Activated CD4-positive, alpha-beta T cell treated with anti-CD3 and anti-CD28 coated beads, Interleukin-2, amount 50 U/mL, for 48 hours (primary cell): ENCODE measurements around the gene FANCD2.
"Not testable (repeated sequence)": the region's sequence is repeated elsewhere in the genome, so short reads cannot be mapped to it uniquely, and the experiment has no call there.

Experiments
- DNase-seq, 2 experiments: peaks; one replicate each; pipeline ENCODE4 v3.0.0-alpha.2; 2020

The FANCD2 gene

DNA sequence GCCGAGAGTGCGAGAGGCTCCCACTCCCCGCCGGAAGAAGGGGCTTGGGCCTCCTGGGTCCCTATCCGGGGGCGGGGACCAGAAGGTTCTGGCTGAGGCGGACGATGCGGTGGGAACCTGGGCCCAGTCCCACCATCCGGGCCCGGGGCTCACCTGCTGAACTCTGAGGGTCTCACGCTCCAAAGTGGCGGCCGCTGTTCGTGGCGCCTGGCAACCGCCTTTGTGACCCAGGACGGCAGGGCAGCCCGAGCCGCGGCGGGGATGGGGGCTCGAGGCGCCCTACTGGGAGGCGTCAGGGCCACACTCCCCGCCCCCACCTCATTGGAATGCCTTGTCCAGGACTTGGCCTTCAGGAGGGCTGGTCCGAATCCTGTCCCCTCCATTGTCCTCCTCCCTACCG is 81.9 kb downstream of the FANCD2 start, which contains the start of gene FANCD2OS:
Gene FANCD2OS (minus strand): TSS at position 165 of the 400 bp plus-strand sequence. CDS start 3,481 bp downstream, outside the sequence.
- no peak for DNase-seq

DNA sequence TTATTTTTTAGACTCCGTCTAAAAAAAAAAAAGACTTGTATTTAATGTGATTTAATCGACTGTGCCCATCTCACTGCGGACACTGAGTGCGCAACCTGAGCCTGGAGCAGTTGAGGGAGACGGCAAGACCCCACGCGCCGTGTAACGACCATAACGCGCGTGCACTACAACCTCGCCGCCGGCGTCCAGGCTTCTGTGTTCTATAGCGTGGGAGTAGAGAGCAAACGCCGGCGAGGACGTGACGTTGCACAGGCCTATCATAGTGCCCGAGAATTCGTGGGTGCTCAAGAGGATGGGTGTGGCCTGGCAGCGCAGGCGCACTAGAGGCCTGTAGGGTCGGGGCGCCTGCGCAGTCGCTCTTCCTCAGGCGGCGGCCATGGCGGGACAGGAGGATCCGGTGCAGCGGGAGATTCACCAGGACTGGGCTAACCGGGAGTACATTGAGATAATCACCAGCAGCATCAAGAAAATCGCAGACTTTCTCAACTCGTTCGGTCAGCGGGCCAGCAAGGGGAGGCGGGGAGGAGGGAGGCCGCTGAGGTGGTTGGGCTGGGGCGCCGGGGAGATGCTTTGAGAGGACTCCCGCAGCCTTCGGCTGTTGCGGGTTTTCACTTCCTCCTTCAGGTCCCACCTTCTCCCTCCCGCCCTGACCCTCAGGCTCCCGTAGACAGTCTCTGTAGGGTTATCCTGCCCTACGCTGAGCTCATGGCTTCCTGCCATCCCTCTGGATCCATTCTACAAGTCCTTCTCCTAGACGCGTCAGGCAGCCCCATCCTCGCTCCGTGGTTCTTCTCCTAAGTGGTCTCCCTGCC is 89.3 kb downstream of the FANCD2 start, which contains the start of gene BRK1:
Gene BRK1 (plus strand): TSS at position 350 of the 812 bp plus-strand sequence. CDS start 27 bp downstream, at position 377.
- DNase-seq, result peak; percentile 93 to 94

DNA sequence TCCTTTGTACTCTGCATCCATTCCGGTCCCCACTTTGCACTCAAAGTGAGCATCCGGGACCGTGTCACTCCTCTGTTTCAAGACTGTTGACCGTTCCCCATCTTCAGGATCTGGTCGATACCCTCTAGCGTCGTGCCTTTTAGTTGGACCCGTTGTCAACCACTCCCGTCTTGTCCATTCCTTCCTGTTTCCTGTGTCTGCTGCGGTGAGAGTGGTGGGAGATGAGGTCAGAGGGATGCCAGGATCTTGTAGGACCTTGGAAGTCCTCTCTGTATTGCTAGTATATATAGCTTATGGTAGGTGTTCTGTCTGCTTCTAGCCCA is 89.9 kb downstream of the FANCD2 start:
- no peak for DNase-seq

- DNase-seq, result no peak
These were observed 90.7 kb downstream of the FANCD2 start for GRCh38 chr3:10116928-10117327.

DNA sequence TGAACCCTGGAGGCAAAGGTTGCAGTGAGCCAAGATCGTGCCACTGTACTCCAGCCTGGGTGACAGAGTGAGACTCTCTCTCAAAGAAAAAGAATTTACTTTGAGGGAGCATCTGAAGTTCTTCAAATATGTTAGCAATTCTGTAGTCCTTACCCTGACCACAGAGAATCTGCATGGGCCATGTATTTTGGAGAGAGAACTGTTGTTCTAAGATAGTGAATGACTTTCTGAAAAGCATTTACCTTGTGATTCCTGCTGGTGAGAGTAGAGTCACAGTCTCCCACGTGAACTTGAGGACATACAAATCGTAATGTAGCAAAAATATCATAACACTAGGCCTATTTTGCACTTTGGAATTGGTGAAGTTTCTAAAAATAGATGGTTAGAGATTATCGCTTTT is 93.1 kb downstream of the FANCD2 start:
- no peak for DNase-seq

- DNase-seq, result no peak
These were observed 94.8 kb downstream of the FANCD2 start for GRCh38 chr3:10121064-10121463.

- no peak for DNase-seq
These were observed 96.5 kb downstream of the FANCD2 start for GRCh38 chr3:10122724-10123123.

DNA sequence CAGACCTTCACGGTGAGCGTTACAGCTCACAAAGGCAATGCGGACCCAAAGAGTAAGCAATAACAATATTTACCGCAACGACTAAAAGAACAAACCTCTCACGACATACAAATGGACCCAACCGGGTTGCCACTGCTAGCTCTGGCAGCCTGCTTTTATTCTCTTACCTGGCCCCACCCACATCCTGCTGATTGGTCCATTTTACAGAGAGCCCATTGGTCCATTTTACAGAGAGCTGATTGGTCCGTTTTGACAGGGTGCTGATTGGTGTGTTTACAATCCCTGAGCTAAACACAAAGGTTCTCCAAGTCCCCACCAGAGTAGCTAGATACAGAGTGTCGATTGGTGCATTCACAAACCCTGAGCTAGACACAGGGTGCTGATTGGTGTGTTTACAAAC is 109.6 kb downstream of the FANCD2 start:
- not testable (repeated sequence) for DNase-seq

DNA sequence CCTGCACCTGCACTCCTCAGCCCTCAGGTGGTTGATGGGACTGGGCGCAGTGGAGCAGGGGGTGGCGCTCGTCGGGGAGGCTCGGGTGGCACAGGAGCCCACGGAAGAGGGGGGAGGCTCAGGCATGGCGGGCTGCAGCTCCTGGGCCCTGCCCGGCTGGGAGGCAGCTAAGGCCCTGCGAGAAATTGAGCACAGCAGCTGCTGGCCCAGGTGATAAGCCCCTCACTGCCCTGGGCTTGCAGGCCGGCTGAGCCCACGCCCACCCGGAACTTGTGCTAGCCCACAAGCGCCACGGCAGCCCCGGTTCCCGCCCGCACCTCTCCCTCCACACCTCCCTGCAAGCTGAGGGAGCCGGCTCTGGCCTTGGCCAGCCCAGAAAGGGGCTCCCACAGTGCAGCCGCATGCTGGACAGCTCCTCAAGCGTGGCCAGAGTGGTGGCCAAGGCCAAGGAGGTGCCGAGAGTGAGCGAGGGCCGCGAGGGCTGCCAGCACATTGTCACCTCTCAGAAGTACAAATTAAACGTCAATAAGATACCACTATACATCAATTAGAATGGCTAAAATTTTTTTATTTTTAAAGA is 110.3 kb downstream of the FANCD2 start:
- no peak for DNase-seq

GRCh38 chr3:10137178-10137577 is 110.9 kb downstream of the FANCD2 start:
- no peak for DNase-seq

DNA sequence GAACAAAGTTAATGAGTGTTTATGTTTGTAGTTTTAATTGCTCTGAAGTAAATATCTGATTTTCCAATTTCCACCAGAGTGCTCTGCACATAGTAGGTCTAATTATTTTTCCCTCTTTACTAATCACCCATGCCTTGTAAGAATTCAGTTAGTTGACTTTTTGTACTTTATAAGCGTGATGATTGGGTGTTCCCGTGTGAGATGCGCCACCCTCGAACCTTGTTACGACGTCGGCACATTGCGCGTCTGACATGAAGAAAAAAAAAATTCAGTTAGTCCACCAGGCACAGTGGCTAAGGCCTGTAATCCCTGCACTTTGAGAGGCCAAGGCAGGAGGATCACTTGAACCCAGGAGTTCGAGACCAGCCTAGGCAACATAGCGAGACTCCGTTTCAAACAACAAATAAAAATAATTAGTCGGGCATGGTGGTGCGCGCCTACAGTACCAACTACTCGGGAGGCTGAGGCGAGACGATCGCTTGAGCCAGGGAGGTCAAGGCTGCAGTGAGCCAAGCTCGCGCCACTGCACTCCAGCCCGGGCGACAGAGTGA is 114.8 kb downstream of the FANCD2 start:
- no peak for DNase-seq

DNA sequence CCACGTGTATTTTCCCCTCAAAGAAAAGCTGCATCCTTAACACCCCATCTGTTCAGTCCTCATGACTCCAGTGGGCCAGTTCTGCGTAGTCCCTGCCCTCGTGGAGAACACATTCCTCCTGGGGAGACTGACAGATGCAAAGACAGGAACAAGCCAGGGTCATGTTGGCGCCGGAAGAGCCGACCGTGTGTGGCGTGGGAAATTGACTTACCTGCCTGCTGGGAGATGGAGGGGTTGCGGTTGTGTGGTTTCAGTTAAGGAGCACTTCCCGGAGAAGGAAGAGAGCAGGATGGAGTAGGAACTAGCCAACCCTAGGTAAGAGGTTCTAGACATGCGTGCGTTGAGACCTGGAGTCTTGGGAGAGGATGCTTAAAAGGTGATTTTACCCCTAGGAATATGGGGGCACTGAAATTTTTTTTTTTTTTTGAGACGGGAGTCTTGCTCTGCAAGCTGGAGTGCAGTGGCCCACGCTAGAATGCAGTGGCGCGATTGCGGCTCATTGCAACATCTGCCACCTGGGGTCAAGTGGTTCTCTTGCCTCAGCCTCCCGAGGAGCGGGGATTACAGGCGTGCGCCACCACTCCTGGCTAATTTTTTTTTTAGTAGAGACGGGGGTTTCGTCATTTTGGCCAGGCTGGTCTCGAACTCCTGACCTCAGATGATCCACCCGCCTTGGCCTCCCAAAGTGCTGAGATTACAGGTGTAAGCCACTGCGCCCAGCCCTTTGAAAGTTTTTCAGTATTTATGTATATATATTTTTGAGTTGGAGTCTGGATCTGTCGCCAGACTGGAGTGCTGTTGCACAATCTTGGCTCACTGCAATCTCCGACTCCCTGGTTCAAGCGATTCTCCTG is 116.7 kb downstream of the FANCD2 start:
- peak; percentile 9 to 19 for DNase-seq

GRCh38 chr3:10145685-10146084 is 119.4 kb downstream of the FANCD2 start:
- DNase-seq, result no peak

- DNase-seq, result no peak
These were observed 123.0 kb downstream of the FANCD2 start for GRCh38 chr3:10149226-10149625.

DNA sequence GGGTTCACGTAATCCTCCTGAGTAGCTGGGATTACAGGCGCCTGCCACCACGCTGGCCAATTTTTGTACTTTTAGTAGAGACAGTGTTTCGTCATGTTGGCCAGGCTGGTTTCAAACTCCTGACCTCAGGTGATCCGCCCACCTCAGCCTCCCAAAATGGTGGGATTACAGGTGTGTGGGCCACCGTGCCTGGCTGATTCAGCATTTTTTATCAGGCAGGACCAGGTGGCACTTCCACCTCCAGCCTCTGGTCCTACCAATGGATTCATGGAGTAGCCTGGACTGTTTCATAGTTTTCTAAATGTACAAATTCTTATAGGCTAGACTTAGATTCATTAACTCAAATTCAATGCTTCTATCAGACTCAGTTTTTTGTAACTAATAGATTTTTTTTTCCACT is 124.8 kb downstream of the FANCD2 start:
- DNase-seq, result no peak
